HepG2 (cell line): ENCODE data around the gene C1QTNF12. TPM values are rescaled to one million over a fixed set of nuclear protein-coding genes. Genes with fewer than 3 reads are reported as not detected.

Experiments used
- CREM ChIP-seq, 2 experiments: sonication (generic) in 1 of 2; formaldehyde crosslinking in 1 of 2; IDR thresholded peaks; 2 replicates each; pipeline versions ENCODE4 v1.4.0 to v1.6.1; 2016 to 2020; ENCODE audit warnings: antibody characterized with exemption in 1 of 2, mild to moderate bottlenecking in 1 of 2, missing genetic modification reagents in 1 of 2
- DNMT3B ChIP-seq: conservative IDR thresholded peaks from 2 replicates; pipeline ENCODE4 v1.6.1; 2016; ENCODE audit warnings: missing biosample characterization, control low read depth
- GPBP1L1 ChIP-seq: sonication (generic); formaldehyde crosslinking; IDR thresholded peaks from 2 replicates; pipeline ENCODE4 v1.5.0; 2020; ENCODE audit warnings: mild to moderate bottlenecking, missing genetic modification reagents
- HNF4G ChIP-seq, 2 experiments: sonication (generic) in 1 of 2; formaldehyde crosslinking in 1 of 2; IDR thresholded peaks; 2 replicates each; pipeline versions ENCODE4 v1.4.0 to v1.6.1; 2011 to 2020; ENCODE audit warnings: borderline replicate concordance in 2 of 2, low read depth in 2 of 2, mild to moderate bottlenecking in 2 of 2, low read length in 1 of 2, missing genetic modification reagents in 1 of 2, moderate library complexity in 1 of 2
- MTA3 ChIP-seq: sonication (generic); formaldehyde crosslinking; IDR thresholded peaks from 2 replicates; pipeline ENCODE4 v1.4.0; 2020; ENCODE audit warnings: missing genetic modification reagents
- MZF1 ChIP-seq: sonication (generic); formaldehyde crosslinking; IDR thresholded peaks from 2 replicates; pipeline ENCODE4 v1.8.1; 2023; ENCODE audit warnings: mild to moderate bottlenecking, missing genetic modification reagents, borderline replicate concordance
- NFYC ChIP-seq: IDR thresholded peaks from 2 replicates; pipeline ENCODE4 v1.6.1; 2016; ENCODE audit warnings: missing genetic modification reagents, missing compliant biosample characterization
- TRIM24 ChIP-seq: sonication (generic); formaldehyde crosslinking; IDR thresholded peaks from 2 replicates; pipeline ENCODE4 v1.8.0; 2022; ENCODE audit warnings: mild to moderate bottlenecking, missing genetic modification reagents
- ZFP62 ChIP-seq: sonication (generic); formaldehyde crosslinking; IDR thresholded peaks from 2 replicates; pipeline ENCODE4 v1.4.0; 2020; ENCODE audit warnings: missing genetic modification reagents
- ZMYM3 ChIP-seq: sonication (generic); formaldehyde crosslinking; IDR thresholded peaks from 2 replicates; pipeline ENCODE4 v1.5.1; 2020; ENCODE audit warnings: mild to moderate bottlenecking, missing genetic modification reagents
- ZNF234 ChIP-seq: sonication (generic); formaldehyde crosslinking; conservative IDR thresholded peaks from 2 replicates; pipeline ENCODE4 v1.5.1; 2020; ENCODE audit warnings: mild to moderate bottlenecking, missing genetic modification reagents
- ZNF446 ChIP-seq: sonication (generic); formaldehyde crosslinking; IDR thresholded peaks from 2 replicates; pipeline ENCODE4 v1.5.0; 2020; ENCODE audit warnings: mild to moderate bottlenecking, missing genetic modification reagents
- ZNF546 ChIP-seq: sonication (generic); formaldehyde crosslinking; conservative IDR thresholded peaks from 2 replicates; pipeline ENCODE4 v1.8.1; 2023; ENCODE audit warnings: mild to moderate bottlenecking, missing genetic modification reagents
- ZNF556 ChIP-seq: sonication (generic); formaldehyde crosslinking; IDR thresholded peaks from 2 replicates; pipeline ENCODE4 v1.4.0; 2020; ENCODE audit warnings: mild to moderate bottlenecking, missing genetic modification reagents, borderline replicate concordance
- ZNF777 ChIP-seq: sonication (generic); formaldehyde crosslinking; IDR thresholded peaks from 2 replicates; pipeline ENCODE4 v1.4.0; 2020; ENCODE audit warnings: missing genetic modification reagents
- ZSCAN30 ChIP-seq: sonication (generic); formaldehyde crosslinking; IDR thresholded peaks from 2 replicates; pipeline ENCODE4 v1.5.0; 2020; ENCODE audit warnings: mild to moderate bottlenecking, missing genetic modification reagents
- polyA plus RNA-seq, 8 experiments: library from polyadenylated mRNA; depleted of rRNA in 3 of 8; stranded (reverse) in 7 of 8; unstranded in 1 of 8; fragments of >200 nt; fragmentation: Illumina TruSeq in 4 of 8; extraction: Trizol in 4 of 8; gene quantifications; 2 replicates each; pipeline versions ENCODE4 v1.2.1 to v1.2.3, GENCODE V29; 2011 to 2016; ENCODE audit warnings: low read depth in 4 of 8, missing spikeins in 1 of 8, mixed read lengths in 1 of 8; ENCODE audit not compliant: insufficient read depth in 1 of 8
- total RNA-seq, 5 experiments: library from RNA; depleted of rRNA; stranded (reverse); fragments of >200 nt; fragmentation: Illumina TruSeq; extraction: Trizol; gene quantifications; 2 replicates each; pipeline ENCODE4 v1.2.3, GENCODE V29; 2016; ENCODE audit warnings: low read depth in 1 of 5
- TF ChIP-seq, protein P1 (sequence below): sonication (generic); formaldehyde crosslinking; IDR thresholded peaks from 2 replicates; pipeline ENCODE4 v1.4.0; 2020; ENCODE audit warnings: missing genetic modification reagents, borderline replicate concordance
- TF ChIP-seq, protein P2 (sequence below): sonication (generic); formaldehyde crosslinking; conservative IDR thresholded peaks from 2 replicates; pipeline ENCODE4 v1.8.0; 2022; ENCODE audit warnings: low read depth, missing genetic modification reagents
- TF ChIP-seq, protein P3 (sequence below): sonication (generic); formaldehyde crosslinking; IDR thresholded peaks from 2 replicates; pipeline ENCODE4 v1.4.0; 2020; ENCODE audit warnings: missing genetic modification reagents, borderline replicate concordance
- TF ChIP-seq, protein P4 (sequence below): sonication (generic); formaldehyde crosslinking; IDR thresholded peaks from 2 replicates; pipeline ENCODE4 v1.4.0; 2020; ENCODE audit warnings: mild to moderate bottlenecking, missing genetic modification reagents

The C1QTNF12 gene
- total and polyA plus RNA-seq, 2 of the 13 experiments (the other 11 are each of a cell fraction or from before 2014, with no cell fraction given): 0.18 to 0.64 TPM

GRCh38 chr1:1236176-1236763 is 10.3 kb downstream of the C1QTNF12 start (continued):
- TF ChIP-seq HNF4G (IDR thresholded peaks at IDR 0.05; ENCODE audit: borderline replicate concordance, low read depth, low read length) (no peak), HNF4G (CRISPR knock-in tag; IDR thresholded peaks at IDR 0.05; ENCODE audit: borderline replicate concordance, low read depth) (no peak), ZSCAN30 (no peak), ZNF234 (CRISPR knock-in tag) (no peak), NFYC (CRISPR knock-in tag) (no peak), GPBP1L1 (CRISPR knock-in tag) (no peak), ZNF777 (CRISPR knock-in tag) (no peak), CREM (IDR thresholded peaks at IDR 0.05) (no peak), CREM (CRISPR knock-in tag; IDR thresholded peaks at IDR 0.05) (no peak), ZNF556 (CRISPR knock-in tag) (0 out of 2 replicates have a peak, but pooled peaks have one; percentile 12), ZNF546 (no peak), TRIM24 (CRISPR knock-in tag) (no peak), MTA3 (CRISPR knock-in tag) (no peak), ZMYM3 (no peak), ZNF446 (no peak), ZFP62 (CRISPR knock-in tag) (no peak), DNMT3B (0 out of 2 replicates have a peak, but pooled peaks have one; percentile 58), MZF1 (no peak)
- TF ChIP-seq, protein P1, sequence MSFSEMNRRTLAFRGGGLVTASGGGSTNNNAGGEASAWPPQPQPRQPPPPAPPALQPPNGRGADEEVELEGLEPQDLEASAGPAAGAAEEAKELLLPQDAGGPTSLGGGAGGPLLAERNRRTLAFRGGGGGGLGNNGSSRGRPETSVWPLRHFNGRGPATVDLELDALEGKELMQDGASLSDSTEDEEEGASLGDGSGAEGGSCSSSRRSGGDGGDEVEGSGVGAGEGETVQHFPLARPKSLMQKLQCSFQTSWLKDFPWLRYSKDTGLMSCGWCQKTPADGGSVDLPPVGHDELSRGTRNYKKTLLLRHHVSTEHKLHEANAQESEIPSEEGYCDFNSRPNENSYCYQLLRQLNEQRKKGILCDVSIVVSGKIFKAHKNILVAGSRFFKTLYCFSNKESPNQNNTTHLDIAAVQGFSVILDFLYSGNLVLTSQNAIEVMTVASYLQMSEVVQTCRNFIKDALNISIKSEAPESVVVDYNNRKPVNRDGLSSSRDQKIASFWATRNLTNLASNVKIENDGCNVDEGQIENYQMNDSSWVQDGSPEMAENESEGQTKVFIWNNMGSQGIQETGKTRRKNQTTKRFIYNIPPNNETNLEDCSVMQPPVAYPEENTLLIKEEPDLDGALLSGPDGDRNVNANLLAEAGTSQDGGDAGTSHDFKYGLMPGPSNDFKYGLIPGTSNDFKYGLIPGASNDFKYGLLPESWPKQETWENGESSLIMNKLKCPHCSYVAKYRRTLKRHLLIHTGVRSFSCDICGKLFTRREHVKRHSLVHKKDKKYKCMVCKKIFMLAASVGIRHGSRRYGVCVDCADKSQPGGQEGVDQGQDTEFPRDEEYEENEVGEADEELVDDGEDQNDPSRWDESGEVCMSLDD (CRISPR knock-in tag): no peak
- TF ChIP-seq, protein P2, sequence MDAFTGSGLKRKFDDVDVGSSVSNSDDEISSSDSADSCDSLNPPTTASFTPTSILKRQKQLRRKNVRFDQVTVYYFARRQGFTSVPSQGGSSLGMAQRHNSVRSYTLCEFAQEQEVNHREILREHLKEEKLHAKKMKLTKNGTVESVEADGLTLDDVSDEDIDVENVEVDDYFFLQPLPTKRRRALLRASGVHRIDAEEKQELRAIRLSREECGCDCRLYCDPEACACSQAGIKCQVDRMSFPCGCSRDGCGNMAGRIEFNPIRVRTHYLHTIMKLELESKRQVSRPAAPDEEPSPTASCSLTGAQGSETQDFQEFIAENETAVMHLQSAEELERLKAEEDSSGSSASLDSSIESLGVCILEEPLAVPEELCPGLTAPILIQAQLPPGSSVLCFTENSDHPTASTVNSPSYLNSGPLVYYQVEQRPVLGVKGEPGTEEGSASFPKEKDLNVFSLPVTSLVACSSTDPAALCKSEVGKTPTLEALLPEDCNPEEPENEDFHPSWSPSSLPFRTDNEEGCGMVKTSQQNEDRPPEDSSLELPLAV (CRISPR knock-in tag): no peak
- TF ChIP-seq, protein P3, sequence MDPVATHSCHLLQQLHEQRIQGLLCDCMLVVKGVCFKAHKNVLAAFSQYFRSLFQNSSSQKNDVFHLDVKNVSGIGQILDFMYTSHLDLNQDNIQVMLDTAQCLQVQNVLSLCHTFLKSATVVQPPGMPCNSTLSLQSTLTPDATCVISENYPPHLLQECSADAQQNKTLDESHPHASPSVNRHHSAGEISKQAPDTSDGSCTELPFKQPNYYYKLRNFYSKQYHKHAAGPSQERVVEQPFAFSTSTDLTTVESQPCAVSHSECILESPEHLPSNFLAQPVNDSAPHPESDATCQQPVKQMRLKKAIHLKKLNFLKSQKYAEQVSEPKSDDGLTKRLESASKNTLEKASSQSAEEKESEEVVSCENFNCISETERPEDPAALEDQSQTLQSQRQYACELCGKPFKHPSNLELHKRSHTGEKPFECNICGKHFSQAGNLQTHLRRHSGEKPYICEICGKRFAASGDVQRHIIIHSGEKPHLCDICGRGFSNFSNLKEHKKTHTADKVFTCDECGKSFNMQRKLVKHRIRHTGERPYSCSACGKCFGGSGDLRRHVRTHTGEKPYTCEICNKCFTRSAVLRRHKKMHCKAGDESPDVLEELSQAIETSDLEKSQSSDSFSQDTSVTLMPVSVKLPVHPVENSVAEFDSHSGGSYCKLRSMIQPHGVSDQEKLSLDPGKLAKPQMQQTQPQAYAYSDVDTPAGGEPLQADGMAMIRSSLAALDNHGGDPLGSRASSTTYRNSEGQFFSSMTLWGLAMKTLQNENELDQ (CRISPR knock-in tag): no peak
- TF ChIP-seq, protein P4, sequence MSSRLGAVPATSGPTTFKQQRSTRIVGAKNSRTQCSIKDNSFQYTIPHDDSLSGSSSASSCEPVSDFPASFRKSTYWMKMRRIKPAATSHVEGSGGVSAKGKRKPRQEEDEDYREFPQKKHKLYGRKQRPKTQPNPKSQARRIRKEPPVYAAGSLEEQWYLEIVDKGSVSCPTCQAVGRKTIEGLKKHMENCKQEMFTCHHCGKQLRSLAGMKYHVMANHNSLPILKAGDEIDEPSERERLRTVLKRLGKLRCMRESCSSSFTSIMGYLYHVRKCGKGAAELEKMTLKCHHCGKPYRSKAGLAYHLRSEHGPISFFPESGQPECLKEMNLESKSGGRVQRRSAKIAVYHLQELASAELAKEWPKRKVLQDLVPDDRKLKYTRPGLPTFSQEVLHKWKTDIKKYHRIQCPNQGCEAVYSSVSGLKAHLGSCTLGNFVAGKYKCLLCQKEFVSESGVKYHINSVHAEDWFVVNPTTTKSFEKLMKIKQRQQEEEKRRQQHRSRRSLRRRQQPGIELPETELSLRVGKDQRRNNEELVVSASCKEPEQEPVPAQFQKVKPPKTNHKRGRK (CRISPR knock-in tag): no peak
